Ascending aorta (tissue), 2 donors: ENCODE results near the gene RBCK1. TPM values are rescaled to one million over a fixed set of nuclear protein-coding genes. Genes with fewer than 3 reads are reported as not detected.

Experiments
- DNase-seq, 2 donors: peaks; one replicate each; pipeline ENCODE4 v3.0.0-alpha.2; 2019; ENCODE audit warnings: low spot score in 2 of 2
- H3K27ac ChIP-seq, 2 donors: fragments of 200-600 bp; sonication (generic); one replicate each; pipeline ENCODE4 v1.5.1; 2016 to 2017; ENCODE audit warnings: mild to moderate bottlenecking in 1 of 2
- H3K27me3 ChIP-seq: fragments of 200-600 bp; sonication (generic); one replicate; pipeline ENCODE4 v1.5.1; 2017
- H3K36me3 ChIP-seq, 2 donors: fragments of 200-600 bp; sonication (generic); one replicate each; pipeline ENCODE4 v1.5.1; 2016
- H3K4me1 ChIP-seq, 2 donors: fragments of 200-600 bp; sonication (generic); one replicate each; pipeline ENCODE4 v1.5.1; 2016 to 2017; ENCODE audit warnings: mild to moderate bottlenecking in 1 of 2
- H3K4me3 ChIP-seq, 2 donors: fragments of 200-600 bp; sonication (generic); one replicate each; pipeline ENCODE4 v1.5.1; 2016 to 2017; ENCODE audit warnings: mild to moderate bottlenecking in 1 of 2
- H3K9me3 ChIP-seq, 2 donors: fragments of 200-600 bp; sonication (generic); one replicate each; pipeline ENCODE4 v1.5.1; 2016
- CTCF ChIP-seq, 3 experiments: fragments of 200-600 bp in 2 of 3; fragments of 450-650 bp in 1 of 3; sonication (generic) in 2 of 3; IDR thresholded peaks; one replicate each; pipeline ENCODE4 v1.5.1; 2016 to 2019; ENCODE audit warnings: antibody characterized with exemption in 3 of 3, mild to moderate bottlenecking in 1 of 3, moderate library complexity in 1 of 3
- intact Hi-C: fragments of 100-400 bp; cut with DNase I; formaldehyde crosslinking; loops from one replicate; pipeline ENCODE4 v1.15.1; 2023
- total RNA-seq: library from RNA; depleted of rRNA; stranded (reverse); fragments of >200 nt; gene quantifications from one replicate; pipeline ENCODE4 v1.1.0, GENCODE V29; 2016

The RBCK1 gene
- total RNA-seq: 123 TPM

- H3K4me3 ChIP-seq: peak within 1 kb of the TSS; percentile 87 to 90
- H3K36me3 ChIP-seq: peaks cover 3 to 9% of the 10 kb centered on the region in 2 donors
- H3K4me1 ChIP-seq: peaks cover 0 to 13% of the 10 kb centered on the region in 2 donors
- intact Hi-C loops: loop anchor here (1.0 to 5.0 kb wide), 5 partner anchors 54 to 424 kb away; partner anchors contain the start of genes CSNK2A1, FAM110A, NRSN2 and TBC1D20
- peak; percentile 16 to 89 for DNase-seq
- peak within 1 kb of the TSS; percentile 90 to 95 for H3K27ac ChIP-seq
- no peaks in the 10 kb centered on the region for H3K9me3 ChIP-seq
- H3K27me3 ChIP-seq: no peaks in the 10 kb centered on the region
- TF ChIP-seq CTCF (IDR thresholded peaks at IDR 0.05): no peak
Observed at GRCh38 chr20:407953-408842, at the start of gene RBCK1. RBCK1 (plus strand) TSS chr20:408299; CDS start chr20:408758, 459 bp downstream.

GRCh38 chr20:358891-359555 lies 49.1 kb upstream of the RBCK1 start:
- Histone ChIP-seq H3K9me3 (no peaks in the 10 kb centered on the region), H3K27ac (no peak overlapping the region), H3K4me3 (no peak overlapping the region), H3K36me3 (no peaks in the 10 kb centered on the region), H3K4me1 (peaks cover 2 to 3% of the 10 kb centered on the region in 2 donors), H3K27me3 (no peaks in the 10 kb centered on the region)
- DNase-seq: no peak
- TF ChIP-seq CTCF (IDR thresholded peaks at IDR 0.05): no peak
- intact Hi-C loops: no loop called here

- Histone ChIP-seq H3K4me1 (peaks cover 2 to 3% of the 10 kb centered on the region in 2 donors), H3K27me3 (no peaks in the 10 kb centered on the region), H3K4me3 (no peak overlapping the region), H3K27ac (no peak overlapping the region), H3K36me3 (no peaks in the 10 kb centered on the region), H3K9me3 (no peaks in the 10 kb centered on the region)
- no peak for DNase-seq
- intact Hi-C loops: loop anchor here (5.0 kb wide), 1 partner anchor 281 kb away; no protein-coding TSS in a partner anchor
- TF ChIP-seq CTCF (IDR thresholded peaks at IDR 0.05): no peak
Observed at GRCh38 chr20:361561-361960, 46.5 kb upstream of the RBCK1 start.

GRCh38 chr20:362271-363254 lies 45.5 kb upstream of the RBCK1 start:
- TF ChIP-seq CTCF (IDR thresholded peaks at IDR 0.05): peak in 2 of 3 experiments; percentile 10 to 23
- H3K9me3 ChIP-seq: no peaks in the 10 kb centered on the region
- no peaks in the 10 kb centered on the region for H3K27me3 ChIP-seq
- intact Hi-C loops: loop anchor here (5.0 kb wide), 1 partner anchor 280 kb away; no protein-coding TSS in a partner anchor
- peaks cover 2 to 3% of the 10 kb centered on the region in 2 donors for H3K4me1 ChIP-seq
- peak; percentile 64 to 82 for DNase-seq
- H3K36me3 ChIP-seq: no peaks in the 10 kb centered on the region
- no peak overlapping the region for H3K4me3 ChIP-seq
- no peak overlapping the region for H3K27ac ChIP-seq
